OCI-LY3 (cell line): ENCODE measurements around the gene CNOT10.
"Not testable (repeated sequence)": the region's sequence is repeated elsewhere in the genome, so short reads cannot be mapped to it uniquely, and the experiment has no call there.

Experiments
- H2AFZ ChIP-seq: fragments of 200-600, 300-600 bp; shearing (Covaris generic); 2 replicates; pipeline ENCODE4 v1.6.0; 2014; ENCODE audit warnings: antibody characterized with exemption, low read depth, low read length
- H3K27ac ChIP-seq: fragments of 200-600, 300-600 bp; sonication (generic); 2 replicates; pipeline ENCODE4 v1.5.1; 2014; ENCODE audit warnings: mild to moderate bottlenecking, low read length, moderate library complexity, mixed read lengths
- H3K27me3 ChIP-seq: fragments of 200-600, 300-600 bp; sonication (generic); 2 replicates; pipeline ENCODE4 v1.6.1; 2014; ENCODE audit warnings: low read depth, low read length, mixed read lengths
- H3K36me3 ChIP-seq: fragments of 200-600, 300-600 bp; sonication (generic); replicated peaks from 2 replicates; pipeline ENCODE3; 2014; ENCODE audit warnings: low read depth, low read length, mixed read lengths
- H3K4me1 ChIP-seq: fragments of 300-600, 200-600 bp; sonication (generic); 2 replicates; pipeline ENCODE4 v1.6.1; 2014; ENCODE audit warnings: low read length, mixed read lengths
- H3K4me2 ChIP-seq: fragments of 200-600, 300-600 bp; sonication (generic); 2 replicates; pipeline ENCODE4 v1.6.1; 2014; ENCODE audit warnings: low read length, mixed read lengths
- H3K4me3 ChIP-seq: fragments of 300-600, 200-600 bp; sonication (generic); 2 replicates; pipeline ENCODE4 v1.5.1; 2014; ENCODE audit warnings: antibody characterized with exemption, mild to moderate bottlenecking, low read length, moderate library complexity
- H3K79me2 ChIP-seq: fragments of 300-600, 200-600 bp; shearing (Covaris generic); 2 replicates; pipeline ENCODE4 v1.6.1; 2014; ENCODE audit warnings: mild to moderate bottlenecking, low read length, mixed read lengths
- H3K9ac ChIP-seq: fragments of 300-600, 200-600 bp; shearing (Covaris generic); 2 replicates; pipeline ENCODE4 v1.6.0; 2014; ENCODE audit warnings: mild to moderate bottlenecking, low read length, moderate library complexity
- H3K9me3 ChIP-seq: fragments of 200-600, 300-600 bp; shearing (Covaris generic); 2 replicates; pipeline ENCODE4 v1.6.1; 2014; ENCODE audit warnings: low read length, mixed read lengths; ENCODE audit not compliant: insufficient read depth
- H4K20me1 ChIP-seq: fragments of 200-600, 300-600 bp; sonication (generic); 2 replicates; pipeline ENCODE4 v1.6.1; 2016; ENCODE audit warnings: low read length, mixed read lengths; ENCODE audit not compliant: insufficient read depth
- CTCF ChIP-seq: fragments of 200-600, 300-600 bp; sonication (generic); IDR thresholded peaks from 2 replicates; pipeline ENCODE4 v1.5.1; 2014; ENCODE audit warnings: antibody characterized with exemption, low read length, low read depth
- EZH2phosphoT487 ChIP-seq: fragments of 200-600 bp; shearing (Covaris generic); IDR thresholded peaks from 2 replicates; pipeline ENCODE4 v1.6.1; 2018; ENCODE audit warnings: antibody characterized with exemption, mixed run types, low read depth

CNOT10 gene

GRCh38 chr3:32733631-32734229 is 48.7 kb downstream of the CNOT10 start:
- Histone ChIP-seq H3K9me3 (no peaks in the 10 kb centered on the region), H3K4me2 (no peak overlapping the region), H3K27me3 (no peaks in the 10 kb centered on the region), H3K27ac (no peak overlapping the region), H2AFZ (no peak overlapping the region), H3K79me2 (no peaks in the 10 kb centered on the region), H3K4me1 (no peaks in the 10 kb centered on the region), H3K9ac (no peak overlapping the region), H4K20me1 (no peaks in the 10 kb centered on the region), H3K36me3 (peaks cover 19% of the 10 kb centered on the region), H3K4me3 (no peak overlapping the region)
- TF ChIP-seq CTCF = peak; percentile 79
- TF ChIP-seq EZH2phosphoT487 = no peak

DNA sequence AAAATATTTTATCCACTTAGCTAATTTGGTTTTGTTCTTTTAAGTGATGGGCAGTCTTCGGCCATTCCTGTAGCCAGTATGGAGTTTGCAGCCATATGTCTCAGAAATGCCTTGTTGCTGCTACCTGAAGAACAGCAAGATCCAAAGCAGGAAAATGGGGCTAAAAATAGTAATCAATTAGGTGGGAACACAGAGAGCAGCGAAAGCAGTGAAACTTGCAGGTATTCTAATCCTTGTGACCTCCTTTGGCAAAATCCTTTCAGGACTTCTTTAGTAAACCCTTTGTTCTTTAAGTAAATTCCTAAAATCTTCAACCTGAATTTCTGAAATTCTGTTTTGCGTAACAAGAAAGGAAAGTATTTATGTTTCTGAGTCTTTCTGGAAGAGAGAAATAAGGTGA is 49.8 kb downstream of the CNOT10 start:
- no peak overlapping the region for H3K9ac ChIP-seq
- no peak overlapping the region for H3K4me3 ChIP-seq
- H3K27ac ChIP-seq = no peak overlapping the region
- TF ChIP-seq EZH2phosphoT487 = no peak
- no peak for TF ChIP-seq CTCF
- H4K20me1 ChIP-seq = no peaks in the 10 kb centered on the region
- H3K79me2 ChIP-seq = no peaks in the 10 kb centered on the region
- H2AFZ ChIP-seq = no peak overlapping the region
- H3K9me3 ChIP-seq = no peaks in the 10 kb centered on the region
- H3K36me3 ChIP-seq = peaks cover 19% of the 10 kb centered on the region
- H3K27me3 ChIP-seq = no peaks in the 10 kb centered on the region
- no peak overlapping the region for H3K4me2 ChIP-seq
- no peaks in the 10 kb centered on the region for H3K4me1 ChIP-seq

GRCh38 chr3:32743470-32743869 is 58.5 kb downstream of the CNOT10 start:
- H3K27ac ChIP-seq, H3K79me2 ChIP-seq, H3K9ac ChIP-seq, H3K4me3 ChIP-seq, H2AFZ ChIP-seq, H3K36me3 ChIP-seq, H3K4me1 ChIP-seq, H3K4me2 ChIP-seq, H3K9me3 ChIP-seq, H3K27me3 ChIP-seq, H4K20me1 ChIP-seq: not testable (repeated sequence)

- Histone ChIP-seq H4K20me1 (no peaks in the 10 kb centered on the region), H2AFZ (no peak overlapping the region), H3K4me2 (no peak overlapping the region), H3K27me3 (no peaks in the 10 kb centered on the region), H3K36me3 (peaks cover 7% of the 10 kb centered on the region), H3K9me3 (no peaks in the 10 kb centered on the region), H3K9ac (no peak overlapping the region), H3K4me1 (no peaks in the 10 kb centered on the region), H3K27ac (no peak overlapping the region), H3K4me3 (no peak overlapping the region), H3K79me2 (no peaks in the 10 kb centered on the region)
- TF ChIP-seq CTCF = no peak
- TF ChIP-seq EZH2phosphoT487 = no peak
Observed at GRCh38 chr3:32743934-32744333, 58.9 kb downstream of the CNOT10 start.
